HG02852 (cell line): Measurements from ENCODE around the gene STXBP6.

ENCODE experiments used
- ATAC-seq: cut with Tn5 transposase; IDR thresholded peaks from one replicate; pipeline ENCODE4 v1.9.1; 2021; ENCODE audit warnings: mild to moderate bottlenecking, moderate library complexity; ENCODE audit not compliant: unreplicated experiment

STXBP6 gene

DNA sequence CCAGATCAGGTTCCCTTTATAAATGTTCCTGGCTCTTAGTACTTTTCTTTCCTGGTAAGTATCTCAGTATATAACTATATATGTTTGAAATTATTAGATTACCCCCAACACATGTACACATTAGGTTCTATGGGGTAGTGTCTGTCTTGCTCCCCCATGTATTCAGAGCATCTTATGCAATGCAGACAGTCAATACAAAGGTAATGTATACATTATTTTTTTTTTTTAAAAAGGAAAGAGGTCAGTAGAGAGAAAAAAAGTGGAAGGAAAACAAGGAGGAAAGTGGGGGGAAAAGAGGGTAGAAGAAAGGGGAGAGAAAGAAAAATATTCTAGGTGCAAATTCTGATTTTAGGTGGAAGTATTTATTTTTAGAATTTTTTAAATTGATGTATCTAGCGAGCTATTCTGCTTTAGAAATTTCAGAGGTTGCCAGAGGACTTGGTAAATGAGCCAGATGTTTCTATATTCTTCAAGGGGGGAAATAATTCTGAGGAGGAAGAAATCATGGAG, 157.9 kb downstream of the STXBP6 start:
- ATAC-seq: no peak

DNA sequence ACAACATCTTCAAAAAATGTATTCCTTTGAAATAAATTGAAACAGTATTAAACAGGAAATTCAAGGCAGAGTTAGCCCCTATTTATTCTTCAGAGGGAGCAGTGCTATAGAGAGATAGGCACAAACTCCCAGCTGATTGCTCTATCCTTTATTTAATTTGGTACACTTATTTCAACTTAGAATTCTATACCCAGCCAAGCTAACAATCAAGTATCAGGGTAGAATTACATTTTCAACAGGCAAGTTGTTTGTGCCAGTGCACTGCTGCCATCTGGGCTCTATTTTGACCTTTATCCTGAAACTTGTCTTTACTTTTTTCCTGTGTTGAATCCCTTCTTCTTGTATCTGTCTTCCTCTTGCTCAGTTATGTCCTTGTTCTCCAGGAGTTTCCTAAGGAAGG, 159.2 kb downstream of the STXBP6 start:
- no peak for ATAC-seq

GRCh38 chr14:24889843-24890242, 160.1 kb downstream of the STXBP6 start:
- ATAC-seq: no peak

GRCh38 chr14:24888532-24888931, 161.4 kb downstream of the STXBP6 start:
- ATAC-seq: no peak

- ATAC-seq: no peak
Measured at GRCh38 chr14:24887623-24888304, 162.2 kb downstream of the STXBP6 start.

DNA sequence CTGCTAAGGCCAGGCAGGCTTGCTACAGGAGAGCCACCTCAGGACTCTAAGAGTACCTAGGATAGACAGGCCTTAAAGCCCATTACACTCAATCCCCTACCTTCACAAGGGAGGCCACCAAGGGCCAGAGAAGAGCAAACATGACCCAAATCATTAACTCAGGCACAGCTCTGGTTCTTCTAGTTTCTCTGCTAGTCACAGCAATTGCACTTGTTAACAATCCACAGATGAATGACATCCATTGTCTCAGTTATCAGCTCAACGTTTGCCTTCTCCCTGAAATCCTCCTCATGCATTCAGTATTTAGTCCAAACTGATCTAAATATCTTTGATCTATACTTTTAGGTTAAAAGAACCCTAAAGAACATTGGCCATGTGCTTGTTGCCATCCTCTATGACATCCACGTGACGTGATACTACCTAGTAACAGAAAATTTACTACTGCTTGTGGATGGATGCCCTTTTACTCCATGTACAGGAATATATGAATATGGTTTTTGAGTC, 164.5 kb downstream of the STXBP6 start:
- ATAC-seq: no peak

- ATAC-seq: no peak
Measured at GRCh38 chr14:24883576-24883975, 166.4 kb downstream of the STXBP6 start.

DNA sequence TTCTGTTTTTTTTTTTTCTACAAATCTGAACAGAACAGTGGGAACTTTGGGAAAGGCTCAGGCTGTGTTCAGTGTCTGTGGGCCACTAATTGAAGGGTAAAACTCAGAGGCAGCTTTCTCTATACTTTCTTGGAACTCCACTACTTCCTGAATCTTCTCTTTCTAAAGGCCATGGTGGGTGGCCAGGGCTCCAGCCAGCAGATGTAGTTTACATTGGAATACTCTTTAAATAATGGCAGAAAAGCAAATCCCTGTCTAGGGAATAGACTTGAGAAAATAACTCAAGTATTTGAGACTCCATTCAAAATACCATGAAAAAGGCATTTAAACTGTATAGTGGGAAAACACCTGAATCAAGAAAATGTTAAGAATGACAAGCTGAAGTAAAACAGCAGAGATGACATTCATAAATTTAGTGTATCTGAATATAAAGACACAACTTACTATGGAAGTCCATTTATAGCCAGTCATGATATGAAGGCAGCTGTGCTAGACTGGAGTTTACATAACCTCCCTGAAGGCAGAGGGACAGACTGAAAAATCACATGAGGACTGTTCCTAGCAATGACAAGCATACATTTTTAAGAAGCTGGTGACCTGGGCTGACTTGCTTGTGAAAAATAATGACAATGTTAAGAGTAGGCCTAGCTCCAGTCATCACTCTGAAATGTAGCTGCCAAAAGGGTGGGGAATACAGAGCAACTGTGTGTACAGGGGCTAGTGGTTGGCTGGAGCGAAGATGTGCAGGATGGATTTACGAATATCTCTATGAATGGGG, 168.6 kb downstream of the STXBP6 start:
- no peak for ATAC-seq

DNA sequence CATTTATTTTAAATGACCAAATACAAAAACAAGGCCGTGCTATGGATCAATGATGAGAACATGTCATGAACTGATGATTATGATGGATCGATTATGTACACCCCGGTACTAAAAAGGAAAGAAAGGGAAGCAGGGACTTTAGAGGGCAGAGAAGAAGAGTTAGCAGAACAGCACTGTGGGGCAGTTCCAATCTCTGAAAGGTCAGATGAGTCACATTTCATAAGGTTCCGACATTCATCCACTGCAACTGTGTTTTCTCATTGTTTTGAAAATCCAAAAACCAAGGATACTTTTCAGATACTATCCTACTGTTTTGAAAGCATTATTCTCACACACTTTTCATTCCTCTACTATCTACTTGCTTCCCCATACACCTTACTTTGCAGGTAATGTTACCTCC, 169.3 kb downstream of the STXBP6 start:
- no peak for ATAC-seq

DNA sequence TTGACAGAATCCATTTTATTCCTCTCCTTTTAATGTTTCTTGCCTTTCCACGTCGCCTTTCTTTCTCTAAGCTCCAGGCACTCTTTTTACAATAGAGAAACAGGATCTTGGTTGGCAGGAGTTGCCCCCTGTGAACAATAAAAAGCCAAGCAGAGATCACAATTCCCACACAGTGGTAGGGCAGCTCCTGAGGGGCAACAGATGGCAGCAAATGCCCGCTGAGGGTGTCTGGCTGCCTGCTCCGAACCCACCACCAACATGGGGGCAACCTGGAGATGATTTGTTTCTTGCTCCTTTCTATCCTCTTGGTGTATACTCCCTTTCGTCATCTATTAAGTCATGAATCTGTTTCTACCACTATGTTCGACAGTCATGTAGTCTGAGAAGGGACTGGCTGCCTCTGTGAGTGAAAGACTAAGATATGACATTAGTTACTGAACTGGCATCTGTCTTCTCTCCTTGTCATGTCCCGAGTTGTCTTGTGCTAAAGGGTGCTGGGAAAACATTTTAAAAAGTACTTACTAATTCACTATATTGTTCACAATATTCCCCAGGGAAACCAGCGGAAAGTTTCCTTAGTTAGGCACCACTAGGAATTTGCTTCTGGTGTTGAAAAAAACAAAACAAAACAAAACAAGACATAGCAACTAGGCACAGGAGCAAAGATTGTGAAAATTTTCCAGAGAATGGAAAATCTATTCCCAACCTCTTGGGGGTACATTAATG, 170.1 kb downstream of the STXBP6 start:
- no peak for ATAC-seq

DNA sequence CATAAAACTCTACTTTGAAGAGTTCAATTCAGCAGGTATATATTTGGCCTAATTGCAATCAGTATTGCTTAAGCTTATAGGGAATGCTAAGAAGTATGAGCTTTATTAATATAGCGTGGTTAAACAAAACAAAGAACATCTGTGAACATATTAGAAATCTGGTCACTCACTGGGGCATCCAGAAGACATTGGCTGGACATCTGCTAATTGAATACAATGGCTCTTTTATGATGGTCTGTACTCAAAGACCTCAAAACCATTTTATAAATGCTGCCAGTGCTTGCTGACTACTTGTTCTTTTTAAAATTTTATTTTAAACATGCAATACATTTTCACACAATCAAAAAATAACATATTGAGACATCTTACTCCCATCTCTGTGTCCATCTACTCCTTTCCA, 173.0 kb downstream of the STXBP6 start:
- ATAC-seq: no peak

GRCh38 chr14:24875991-24876878, 173.7 kb downstream of the STXBP6 start:
- no peak for ATAC-seq

- no peak for ATAC-seq
Measured at GRCh38 chr14:24875203-24875838, 174.6 kb downstream of the STXBP6 start.

GRCh38 chr14:24874514-24875202, 175.3 kb downstream of the STXBP6 start:
- no peak for ATAC-seq

GRCh38 chr14:24873551-24873950, 176.4 kb downstream of the STXBP6 start:
- no peak for ATAC-seq

DNA sequence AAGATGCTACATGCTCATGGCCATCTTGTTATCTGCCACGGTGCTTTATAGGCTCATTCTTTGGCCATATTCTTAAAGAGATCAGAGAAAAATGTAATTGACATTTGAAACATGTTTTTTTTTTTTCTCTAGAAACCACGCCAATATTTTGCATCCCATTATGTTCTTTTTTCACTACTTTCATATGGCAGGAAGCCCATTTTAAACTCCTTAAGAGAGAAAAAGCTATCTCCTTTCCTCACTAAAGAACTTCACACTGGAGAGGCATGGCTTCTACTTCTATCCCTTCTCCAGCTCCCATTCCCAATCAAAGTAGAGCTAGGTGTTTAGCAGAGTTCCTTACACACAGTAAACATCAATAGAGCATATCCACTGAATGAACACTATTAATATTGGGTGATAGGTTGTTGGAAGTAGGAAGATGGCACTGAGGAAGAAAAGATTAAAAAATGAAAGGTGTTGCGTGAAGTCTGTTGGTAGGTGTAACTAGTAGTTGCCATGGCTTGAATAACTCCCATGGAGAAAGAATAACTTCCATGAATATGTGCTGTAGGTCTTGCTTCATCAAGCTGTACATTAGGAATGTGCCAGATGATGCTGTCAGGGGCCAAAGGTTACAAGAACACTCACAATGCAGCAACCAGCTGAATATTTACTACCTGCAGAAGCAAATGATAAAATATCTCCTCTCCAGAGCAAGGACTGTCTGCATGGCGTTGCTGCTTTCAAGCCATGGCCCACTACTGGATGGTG, 178.8 kb downstream of the STXBP6 start:
- no peak for ATAC-seq

- ATAC-seq: no peak
Measured at GRCh38 chr14:24868389-24868788, 181.6 kb downstream of the STXBP6 start.

DNA sequence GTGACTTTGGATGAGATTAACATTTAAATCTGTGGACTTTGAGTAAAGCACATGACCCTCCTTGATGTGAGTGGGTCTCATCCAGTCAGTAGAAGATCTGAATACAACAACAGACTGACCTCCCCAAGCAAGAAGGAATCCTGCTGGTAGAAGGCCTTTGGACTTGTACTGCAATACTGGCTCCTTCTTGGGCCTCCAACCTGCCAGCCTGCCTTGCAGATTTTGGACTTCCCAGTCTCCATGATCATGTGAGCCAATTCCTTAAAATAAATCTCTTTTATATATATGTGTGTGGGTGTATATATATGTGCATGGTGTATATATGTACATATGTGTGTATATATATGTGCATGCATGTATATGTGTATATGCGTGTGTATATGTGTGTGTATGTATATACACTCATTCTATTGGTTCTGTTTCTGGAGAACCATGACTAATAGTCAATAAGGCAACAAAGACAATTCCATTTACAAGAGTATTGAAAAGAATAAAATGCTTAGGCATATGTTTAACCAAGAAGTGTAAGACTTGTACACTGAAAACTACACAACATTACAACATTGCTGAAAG, 183.8 kb downstream of the STXBP6 start:
- ATAC-seq: no peak
